Right lobe of liver (tissue), 6 donors: ENCODE data around the gene GALNT17. TPM values are rescaled to one million over a fixed set of nuclear protein-coding genes. Genes with fewer than 3 reads are reported as not detected.

Source experiments
- ATAC-seq, 4 donors: fragments of 200-7000 bp; cut with Tn5 transposase; one replicate each; pipeline ENCODE4 v1.9.1; 2020; ENCODE audit warnings: mild to moderate bottlenecking in 4 of 4, moderate library complexity in 4 of 4
- DNase-seq, 3 donors: peaks; one replicate each; pipeline ENCODE4 v3.0.0-alpha.2; 2020
- H3K27ac ChIP-seq, 3 donors: fragments of 200-600 bp; one replicate each; pipeline ENCODE4 v1.8.0; 2022
- H3K27me3 ChIP-seq, 2 donors: fragments of 200-600 bp; one replicate each; pipeline ENCODE4 v1.8.0; 2022
- H3K36me3 ChIP-seq, 4 donors: fragments of 200-600 bp; sonication (generic) in 1 of 4; one replicate each; pipeline versions ENCODE4 v1.5.1 to v1.8.0; 2017 to 2022; ENCODE audit warnings: control low read depth in 1 of 4
- H3K4me1 ChIP-seq, 4 donors: fragments of 200-600 bp; sonication (generic) in 1 of 4; one replicate each; pipeline versions ENCODE4 v1.5.1 to v1.8.0; 2017 to 2022; ENCODE audit warnings: control low read depth in 1 of 4
- H3K4me3 ChIP-seq, 3 donors: fragments of 200-600 bp; one replicate each; pipeline ENCODE4 v1.8.0; 2022
- H3K9me3 ChIP-seq, 4 donors: fragments of 200-600 bp; sonication (generic) in 1 of 4; one replicate each; pipeline versions ENCODE4 v1.5.1 to v1.8.0; 2017 to 2022; ENCODE audit warnings: control low read depth in 1 of 4
- POLR2A ChIP-seq: fragments of 450-650 bp; IDR thresholded peaks from one replicate; pipeline ENCODE4 v1.6.1; 2017; ENCODE audit warnings: antibody characterized with exemption, mild to moderate bottlenecking
- WGBS: methylation state at CpG from one replicate; pipeline ENCODE4 v1.1.6; 2018; ENCODE audit warnings: low coverage, low lambda C conversion rate; ENCODE audit not compliant: insufficient coverage; ENCODE audit errors: missing lambda C conversion rate; 5-methylcytosine and 5-hydroxymethylcytosine counted together
- intact Hi-C, 2 donors: fragments of 100-400 bp; cut with DNase I; formaldehyde crosslinking; loops; one replicate each; pipeline versions ENCODE4 v1.11.2 to v1.14.1; 2022
- total RNA-seq, 6 experiments: library from RNA; depleted of rRNA in 2 of 6; stranded (reverse); fragments of >200 nt in 2 of 6; fragmentation: NEBNext Ultra II Directional in 3 of 6; extraction: Animal tissue kit (Norgen Biotek cat#: 25700) in 3 of 6; gene quantifications; one replicate each; pipeline versions ENCODE4 v1.1.0 to v1.2.4, GENCODE V29; 2016 to 2023
- TF ChIP-seq, protein P1 (sequence below), 4 donors: fragments of 200-600 bp in 3 of 4; fragments of 450-650 bp in 1 of 4; IDR thresholded peaks; one replicate each; pipeline versions ENCODE4 v1.5.1 to v1.8.0; 2016 to 2022; ENCODE audit warnings: antibody characterized with exemption in 4 of 4, mild to moderate bottlenecking in 2 of 4
- donor health status: DM: no; HTN: yes; CAD: no.
- donor health status: DM: no; HTN: no; CAD: no.
- donor health status: DM: no; HTN: no; CAD: no.
- donor health status: DM: no; HTN: yes; CAD: no.
- donor health status: DM: no; HTN: yes; CAD: no.

The GALNT17 gene
- total RNA-seq, 6 experiments from 2014 or later: 0.06 to 0.31 (median 0.10) TPM

DNA sequence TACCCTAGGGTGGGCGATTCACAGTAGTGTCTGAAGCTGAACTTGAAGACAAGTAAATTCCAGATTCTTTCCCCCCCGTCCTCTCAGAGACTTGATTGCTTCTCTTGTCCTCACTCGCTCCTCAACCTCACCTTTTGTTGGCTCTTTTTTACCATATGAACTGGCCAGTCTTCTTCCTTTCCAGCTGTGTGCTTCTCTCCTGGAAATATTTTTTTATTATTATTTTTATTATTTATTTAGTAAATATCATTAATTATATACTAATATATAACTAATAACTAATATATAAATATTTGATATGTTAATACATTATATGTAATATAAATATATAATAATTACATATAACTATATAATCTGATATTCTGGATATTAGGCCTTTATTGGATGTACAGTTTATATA, 484.3 kb downstream of the GALNT17 start:
- DNase-seq: no peak
- Histone ChIP-seq H3K9me3 (no peaks in the 10 kb centered on the region), H3K27ac (no peak overlapping the region), H3K36me3 (no peaks in the 10 kb centered on the region), H3K4me1 (no peaks in the 10 kb centered on the region), H3K4me3 (no peak overlapping the region), H3K27me3 (no peaks in the 10 kb centered on the region)
- intact Hi-C loops: no loop called here
- TF ChIP-seq, protein P1, sequence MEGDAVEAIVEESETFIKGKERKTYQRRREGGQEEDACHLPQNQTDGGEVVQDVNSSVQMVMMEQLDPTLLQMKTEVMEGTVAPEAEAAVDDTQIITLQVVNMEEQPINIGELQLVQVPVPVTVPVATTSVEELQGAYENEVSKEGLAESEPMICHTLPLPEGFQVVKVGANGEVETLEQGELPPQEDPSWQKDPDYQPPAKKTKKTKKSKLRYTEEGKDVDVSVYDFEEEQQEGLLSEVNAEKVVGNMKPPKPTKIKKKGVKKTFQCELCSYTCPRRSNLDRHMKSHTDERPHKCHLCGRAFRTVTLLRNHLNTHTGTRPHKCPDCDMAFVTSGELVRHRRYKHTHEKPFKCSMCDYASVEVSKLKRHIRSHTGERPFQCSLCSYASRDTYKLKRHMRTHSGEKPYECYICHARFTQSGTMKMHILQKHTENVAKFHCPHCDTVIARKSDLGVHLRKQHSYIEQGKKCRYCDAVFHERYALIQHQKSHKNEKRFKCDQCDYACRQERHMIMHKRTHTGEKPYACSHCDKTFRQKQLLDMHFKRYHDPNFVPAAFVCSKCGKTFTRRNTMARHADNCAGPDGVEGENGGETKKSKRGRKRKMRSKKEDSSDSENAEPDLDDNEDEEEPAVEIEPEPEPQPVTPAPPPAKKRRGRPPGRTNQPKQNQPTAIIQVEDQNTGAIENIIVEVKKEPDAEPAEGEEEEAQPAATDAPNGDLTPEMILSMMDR (IDR thresholded peaks at IDR 0.05): no peak
- TF ChIP-seq POLR2A: no peak
- WGBS: 83% methylated on average over 1 of the region's 3 CpGs
- ATAC-seq: no peak

DNA sequence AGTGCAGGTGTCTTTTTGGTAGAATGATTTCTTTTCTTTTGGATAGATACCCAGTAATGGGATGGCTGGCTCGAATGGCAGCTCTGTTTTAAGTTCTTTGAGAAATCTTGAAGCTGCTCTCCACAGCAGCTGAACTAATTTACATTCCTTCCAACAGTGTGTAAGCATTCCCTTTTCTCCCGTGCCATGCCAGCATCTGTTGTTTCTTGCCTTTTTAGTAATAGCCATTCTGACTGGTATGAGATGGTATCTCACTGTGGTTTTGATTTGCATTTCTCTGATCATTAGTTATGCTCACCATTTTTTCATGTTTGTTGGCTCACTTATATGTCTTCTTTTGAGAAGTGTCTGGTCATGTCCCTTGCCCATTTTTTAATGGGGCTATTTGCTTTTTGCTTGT, 486.3 kb downstream of the GALNT17 start:
- H3K36me3 ChIP-seq: no peaks in the 10 kb centered on the region
- no peaks in the 10 kb centered on the region for H3K4me1 ChIP-seq
- no peak overlapping the region for H3K4me3 ChIP-seq
- no peak overlapping the region for H3K27ac ChIP-seq
- H3K9me3 ChIP-seq: no peaks in the 10 kb centered on the region
- WGBS: 54% methylated on average over 2 of the region's 2 CpGs
- DNase-seq (no peak), ATAC-seq (no peak)
- no peaks in the 10 kb centered on the region for H3K27me3 ChIP-seq
- TF ChIP-seq POLR2A: no peak
- TF ChIP-seq, protein P1 (IDR thresholded peaks at IDR 0.05): no peak
- intact Hi-C loops: no loop called here

DNA sequence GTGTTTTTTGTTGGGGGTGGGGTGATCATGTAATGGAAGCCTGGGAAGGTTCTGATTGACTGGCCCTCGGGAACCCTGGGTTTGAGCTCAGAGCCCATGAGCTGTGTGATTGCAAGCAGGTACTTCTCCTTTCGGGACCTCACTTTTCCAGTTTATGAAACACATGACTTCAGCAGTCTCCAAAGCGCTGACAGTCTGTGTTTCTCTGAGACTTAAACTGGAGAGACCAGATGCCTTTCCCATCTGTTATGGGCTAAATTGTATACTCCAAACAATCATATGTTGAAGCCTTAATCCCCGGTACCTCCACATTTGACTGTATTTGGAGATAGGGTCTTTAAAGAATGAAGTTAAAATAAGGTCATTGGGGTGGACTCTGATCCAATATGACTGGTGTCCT, 493.6 kb downstream of the GALNT17 start:
- Histone ChIP-seq H3K4me3 (no peak overlapping the region), H3K27ac (no peak overlapping the region), H3K27me3 (no peaks in the 10 kb centered on the region), H3K9me3 (no peaks in the 10 kb centered on the region), H3K36me3 (no peaks in the 10 kb centered on the region), H3K4me1 (no peaks in the 10 kb centered on the region)
- 54% methylated on average over 2 of the region's 4 CpGs for WGBS
- DNase-seq: no peak
- no peak for ATAC-seq
- TF ChIP-seq POLR2A: no peak
- TF ChIP-seq, protein P1 (IDR thresholded peaks at IDR 0.05): no peak
- intact Hi-C loops: no loop called here

DNA sequence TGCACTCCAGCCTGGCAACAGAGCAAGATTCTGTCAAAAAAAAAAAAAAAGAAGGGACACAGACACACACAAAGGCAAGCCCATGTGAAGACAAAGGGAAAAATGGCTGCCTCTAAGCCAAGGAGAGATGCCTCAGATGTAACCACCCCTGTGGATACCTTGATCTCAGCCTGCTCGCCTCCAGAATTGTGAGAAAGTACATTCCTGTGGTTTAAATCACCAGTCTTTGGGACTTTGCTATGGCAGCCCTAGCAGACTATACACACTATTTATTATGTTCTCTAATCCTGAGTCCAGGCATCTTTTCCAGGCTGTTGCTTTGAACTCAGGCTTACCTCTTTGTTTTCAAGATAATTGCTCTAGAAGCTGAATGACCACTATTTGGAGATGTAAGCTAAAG, 494.3 kb downstream of the GALNT17 start:
- WGBS: 30% methylated on average over 1 of the region's 1 CpG
- Histone ChIP-seq H3K9me3 (no peaks in the 10 kb centered on the region), H3K4me1 (no peaks in the 10 kb centered on the region), H3K27ac (no peak overlapping the region), H3K27me3 (no peaks in the 10 kb centered on the region), H3K36me3 (no peaks in the 10 kb centered on the region), H3K4me3 (no peak overlapping the region)
- intact Hi-C loops: no loop called here
- TF ChIP-seq POLR2A: no peak
- TF ChIP-seq, protein P1 (IDR thresholded peaks at IDR 0.05): no peak
- ATAC-seq: no peak
- DNase-seq: no peak

DNA sequence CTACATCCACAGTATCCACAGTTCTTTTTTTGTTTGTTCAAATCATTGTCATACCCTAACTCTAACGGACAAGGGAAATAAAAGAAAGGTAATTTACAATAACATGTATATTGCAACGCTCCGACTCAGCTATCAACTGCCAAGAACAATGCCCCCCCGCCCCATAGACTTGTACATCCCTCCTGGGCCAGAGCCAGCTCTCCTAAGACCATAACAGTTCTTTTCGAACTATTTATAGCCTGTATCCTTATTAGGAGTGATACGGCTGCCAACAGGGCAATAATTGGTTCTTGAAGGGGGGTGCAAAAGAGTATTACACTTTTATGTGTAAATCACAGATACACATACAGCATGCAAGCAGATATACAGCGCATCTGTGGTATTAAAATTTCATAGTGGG, 495.7 kb downstream of the GALNT17 start:
- Histone ChIP-seq H3K4me1 (no peaks in the 10 kb centered on the region), H3K27ac (no peak overlapping the region), H3K9me3 (no peaks in the 10 kb centered on the region), H3K4me3 (no peak overlapping the region), H3K27me3 (no peaks in the 10 kb centered on the region), H3K36me3 (no peaks in the 10 kb centered on the region)
- ATAC-seq: no peak
- 46% methylated on average over 7 of the region's 7 CpGs for WGBS
- TF ChIP-seq POLR2A: no peak
- TF ChIP-seq, protein P1 (IDR thresholded peaks at IDR 0.05): no peak
- no peak for DNase-seq
- intact Hi-C loops: no loop called here
